Hypothalamus (tissue), 51 donors: ENCODE results near the gene TET2.

Source experiments
- DNase-seq, 51 donors: peaks; one replicate each; lab custom pipeline; 2025; lab: John Stamatoyannopoulos, UW

Gene TET2

GRCh38 chr4:105146276-105147015, at the start of gene TET2:
Gene TET2, plus strand, starts transcription at chr4:105146876. Its CDS starts 87,067 bp downstream, at chr4:105233943.
- DNase-seq = peak; percentile 36 to 93 (median 79)

- DNase-seq = no peak
Measured at GRCh38 chr4:105102016-105102415, 44.7 kb upstream of the TET2 start.

GRCh38 chr4:105106426-105106825, 40.2 kb upstream of the TET2 start:
- no peak for DNase-seq

- DNase-seq = no peak
Measured at GRCh38 chr4:105107095-105107856, 39.4 kb upstream of the TET2 start.

- no peak for DNase-seq
Measured at GRCh38 chr4:105108971-105109370, 37.7 kb upstream of the TET2 start.

GRCh38 chr4:105112274-105112673, 34.4 kb upstream of the TET2 start:
- DNase-seq = no peak

- DNase-seq = no peak
Measured at GRCh38 chr4:105113800-105114199, 32.9 kb upstream of the TET2 start.

GRCh38 chr4:105116616-105117319, 29.9 kb upstream of the TET2 start:
- DNase-seq = no peak

GRCh38 chr4:105119356-105119755, 27.3 kb upstream of the TET2 start:
- no peak for DNase-seq

- DNase-seq = no peak
Measured at GRCh38 chr4:105120626-105121025, 26.1 kb upstream of the TET2 start.

GRCh38 chr4:105122350-105122749, 24.3 kb upstream of the TET2 start:
- no peak for DNase-seq

GRCh38 chr4:105126311-105127169, 20.1 kb upstream of the TET2 start:
- no peak for DNase-seq

GRCh38 chr4:105127170-105127445, 19.6 kb upstream of the TET2 start:
- no peak for DNase-seq

- DNase-seq = no peak
Measured at GRCh38 chr4:105128208-105128607, 18.5 kb upstream of the TET2 start.

GRCh38 chr4:105129286-105130040, 17.2 kb upstream of the TET2 start:
- no peak for DNase-seq

GRCh38 chr4:105130945-105131344, 15.7 kb upstream of the TET2 start:
- no peak for DNase-seq

- DNase-seq = no peak
Measured at GRCh38 chr4:105133976-105134375, 12.7 kb upstream of the TET2 start.

GRCh38 chr4:105135785-105136184, 10.9 kb upstream of the TET2 start:
- no peak for DNase-seq

- DNase-seq = no peak
Measured at GRCh38 chr4:105137121-105137875, 9.4 kb upstream of the TET2 start.
